Mesendoderm (in vitro differentiated cells): ENCODE data around the gene FRYL.
A peak's percentile ranks its signal among the peaks of the same experiment; 100 is the strongest.
"Not testable (repeated sequence)": the region's sequence is repeated elsewhere in the genome, so short reads cannot be mapped to it uniquely, and the experiment has no call there.

Source experiments
- DNase-seq: peaks from one replicate; pipeline ENCODE4 v3.0.0; 2013
- H2AK5ac ChIP-seq: 2 replicates; pipeline ENCODE4 v1.6.1; 2013; ENCODE audit warnings: low read length, inconsistent platforms
- H2BK120ac ChIP-seq: 2 replicates; pipeline ENCODE4 v1.6.1; 2013; ENCODE audit warnings: low read depth, mild to moderate bottlenecking, low read length, moderate library complexity, mixed read lengths
- H2BK15ac ChIP-seq: replicated peaks from 2 replicates; pipeline ENCODE4 v1.6.1; 2013; ENCODE audit warnings: low read depth, mild to moderate bottlenecking, moderate library complexity
- H2BK5ac ChIP-seq: 2 replicates; pipeline ENCODE4 v1.6.1; 2013; ENCODE audit warnings: low read length, inconsistent platforms
- H3K18ac ChIP-seq: 2 replicates; pipeline ENCODE4 v1.6.1; 2013; ENCODE audit warnings: mild to moderate bottlenecking, low read length, mixed read lengths
- H3K23ac ChIP-seq: one replicate; pipeline ENCODE4 v1.6.1; 2013; ENCODE audit warnings: low read length
- H3K27ac ChIP-seq: 2 replicates; pipeline ENCODE4 v1.5.1; 2013; ENCODE audit warnings: low read depth, mild to moderate bottlenecking, inconsistent platforms, low read length, moderate library complexity
- H3K27me3 ChIP-seq: 2 replicates; pipeline ENCODE4 v1.6.1; 2013; ENCODE audit warnings: low read length, control low read depth, mild to moderate bottlenecking, inconsistent platforms; ENCODE audit not compliant: insufficient read depth, poor library complexity
- H3K36me3 ChIP-seq: 2 replicates; pipeline ENCODE4 v1.6.1; 2013; ENCODE audit warnings: low read length, inconsistent platforms; ENCODE audit not compliant: control insufficient read depth, insufficient read depth
- H3K4ac ChIP-seq: one replicate; pipeline ENCODE4 v1.6.1; 2013; ENCODE audit warnings: low read depth, mild to moderate bottlenecking, low read length, moderate library complexity
- H3K4me1 ChIP-seq: 2 replicates; pipeline ENCODE4 v1.6.1; 2013; ENCODE audit warnings: low read depth, low read length, inconsistent platforms; ENCODE audit not compliant: control insufficient read depth
- H3K4me2 ChIP-seq: 2 replicates; pipeline ENCODE4 v1.6.1; 2013; ENCODE audit warnings: low read length
- H3K4me3 ChIP-seq: 2 replicates; pipeline ENCODE4 v1.5.1; 2013; ENCODE audit warnings: mild to moderate bottlenecking, low read length
- H3K56ac ChIP-seq: one replicate; pipeline ENCODE4 v1.6.1; 2013; ENCODE audit warnings: low read length
- H3K79me1 ChIP-seq: 2 replicates; pipeline ENCODE4 v1.6.1; 2013; ENCODE audit warnings: low read length, inconsistent platforms
- H3K79me2 ChIP-seq: 2 replicates; pipeline ENCODE4 v1.6.1; 2013; ENCODE audit warnings: mild to moderate bottlenecking, low read length; ENCODE audit not compliant: control insufficient read depth, insufficient read depth
- H3K9ac ChIP-seq: 2 replicates; pipeline ENCODE4 v1.6.1; 2013; ENCODE audit warnings: low read length, inconsistent platforms
- H4K5ac ChIP-seq: one replicate; pipeline ENCODE4 v1.6.1; 2013; ENCODE audit warnings: low read length
- H4K8ac ChIP-seq: one replicate; pipeline ENCODE4 v1.6.1; 2013; ENCODE audit warnings: low read depth, mild to moderate bottlenecking, control low read depth, low read length, moderate library complexity
- WGBS: extraction: QIAGEN DNeasy Blood & Tissue Kit; methylation state at CpG from one replicate; pipeline ENCODE4 v1.1.7; 2013; ENCODE audit warnings: low lambda C conversion rate, missing lambda C conversion rate; ENCODE audit not compliant: insufficient coverage; ENCODE audit errors: extremely low coverage; 5-methylcytosine and 5-hydroxymethylcytosine counted together

Gene FRYL

GRCh38 chr4:48467442-48467841 lies 312.6 kb downstream of the FRYL start:
- no peak overlapping the region for H3K27ac ChIP-seq
- no peak overlapping the region for H4K8ac ChIP-seq
- H3K4me1 ChIP-seq, result no peaks in the 10 kb centered on the region
- no peak overlapping the region for H3K4me2 ChIP-seq
- no peak overlapping the region for H4K5ac ChIP-seq
- H2BK15ac ChIP-seq, result no peak overlapping the region
- no peak overlapping the region for H2AK5ac ChIP-seq
- WGBS, result no CpG with 5 or more reads among the region's 2 CpGs
- H3K9ac ChIP-seq, result no peak overlapping the region
- no peak overlapping the region for H3K4ac ChIP-seq
- H3K56ac ChIP-seq, result no peak overlapping the region
- no peak for DNase-seq
- H3K27me3 ChIP-seq, result no peaks in the 10 kb centered on the region
- H3K4me3 ChIP-seq, result no peak overlapping the region
- no peaks in the 10 kb centered on the region for H3K79me1 ChIP-seq
- no peak overlapping the region for H3K18ac ChIP-seq
- H3K23ac ChIP-seq, result no peak overlapping the region
- no peaks in the 10 kb centered on the region for H3K79me2 ChIP-seq
- H2BK120ac ChIP-seq, result no peak overlapping the region
- H3K36me3 ChIP-seq, result no peaks in the 10 kb centered on the region
- H2BK5ac ChIP-seq, result no peak overlapping the region

GRCh38 chr4:48462363-48462762 lies 317.7 kb downstream of the FRYL start:
- no peak for DNase-seq
- Histone ChIP-seq H4K5ac (no peak overlapping the region), H2BK15ac (no peak overlapping the region), H2AK5ac (no peak overlapping the region), H4K8ac (no peak overlapping the region), H2BK5ac (no peak overlapping the region), H2BK120ac (no peak overlapping the region), H3K9ac (no peak overlapping the region), H3K27ac (no peak overlapping the region), H3K4me3 (no peak overlapping the region), H3K18ac (no peak overlapping the region), H3K79me2 (no peaks in the 10 kb centered on the region), H3K23ac (no peak overlapping the region), H3K36me3 (no peaks in the 10 kb centered on the region), H3K4me1 (no peaks in the 10 kb centered on the region), H3K4ac (no peak overlapping the region), H3K27me3 (peaks cover 1% of the 10 kb centered on the region), H3K79me1 (no peaks in the 10 kb centered on the region), H3K56ac (no peak overlapping the region), H3K4me2 (no peak overlapping the region)
- no CpG with 5 or more reads among the region's 5 CpGs for WGBS

- Histone ChIP-seq H4K5ac (no peak overlapping the region), H3K4me3 (no peak overlapping the region), H2BK120ac (no peak overlapping the region), H3K23ac (no peak overlapping the region), H2BK5ac (no peak overlapping the region), H3K4ac (no peak overlapping the region), H3K4me2 (no peak overlapping the region), H3K4me1 (no peaks in the 10 kb centered on the region), H3K36me3 (no peaks in the 10 kb centered on the region), H3K27me3 (peaks cover 1% of the 10 kb centered on the region), H3K27ac (no peak overlapping the region), H3K79me1 (no peaks in the 10 kb centered on the region), H3K9ac (no peak overlapping the region), H2AK5ac (no peak overlapping the region), H3K56ac (no peak overlapping the region), H3K18ac (no peak overlapping the region), H4K8ac (no peak overlapping the region), H3K79me2 (no peaks in the 10 kb centered on the region), H2BK15ac (no peak overlapping the region)
- DNase-seq, result peak; percentile 70
Observed at GRCh38 chr4:48461000-48461399, 319.1 kb downstream of the FRYL start.

- no peak overlapping the region for H3K9ac ChIP-seq
- H2BK120ac ChIP-seq, result no peak overlapping the region
- no CpG with 5 or more reads among the region's 2 CpGs for WGBS
- no peak overlapping the region for H3K56ac ChIP-seq
- H2BK5ac ChIP-seq, result no peak overlapping the region
- H3K79me2 ChIP-seq, result no peaks in the 10 kb centered on the region
- H2AK5ac ChIP-seq, result no peak overlapping the region
- H4K5ac ChIP-seq, result no peak overlapping the region
- H3K79me1 ChIP-seq, result no peaks in the 10 kb centered on the region
- H3K23ac ChIP-seq, result no peak overlapping the region
- H3K4me1 ChIP-seq, result no peaks in the 10 kb centered on the region
- no peaks in the 10 kb centered on the region for H3K36me3 ChIP-seq
- no peak overlapping the region for H4K8ac ChIP-seq
- no peak for DNase-seq
- no peak overlapping the region for H3K4me2 ChIP-seq
- no peaks in the 10 kb centered on the region for H3K27me3 ChIP-seq
- no peak overlapping the region for H2BK15ac ChIP-seq
- no peak overlapping the region for H3K18ac ChIP-seq
- no peak overlapping the region for H3K4ac ChIP-seq
- no peak overlapping the region for H3K27ac ChIP-seq
- no peak overlapping the region for H3K4me3 ChIP-seq
Observed at GRCh38 chr4:48454591-48454990, 325.5 kb downstream of the FRYL start.

GRCh38 chr4:48451656-48452055 lies 328.4 kb downstream of the FRYL start:
- H3K4ac ChIP-seq, H3K27me3 ChIP-seq, H2AK5ac ChIP-seq, DNase-seq, H3K4me3 ChIP-seq, H4K5ac ChIP-seq, H3K27ac ChIP-seq, H3K4me1 ChIP-seq, H2BK15ac ChIP-seq, H3K56ac ChIP-seq, H2BK5ac ChIP-seq, H3K79me1 ChIP-seq, H3K18ac ChIP-seq, H3K4me2 ChIP-seq, H3K9ac ChIP-seq, H4K8ac ChIP-seq, H3K79me2 ChIP-seq, H3K23ac ChIP-seq, H2BK120ac ChIP-seq, H3K36me3 ChIP-seq: not testable (repeated sequence)
- no CpG with 5 or more reads among the region's 3 CpGs for WGBS

GRCh38 chr4:48450740-48451139 lies 329.3 kb downstream of the FRYL start:
- Histone ChIP-seq H3K4me1 (no peaks in the 10 kb centered on the region), H2AK5ac (no peak overlapping the region), H4K5ac (no peak overlapping the region), H3K23ac (no peak overlapping the region), H3K4me2 (no peak overlapping the region), H4K8ac (no peak overlapping the region), H3K36me3 (no peaks in the 10 kb centered on the region), H3K9ac (no peak overlapping the region), H3K18ac (no peak overlapping the region), H2BK15ac (no peak overlapping the region), H2BK5ac (no peak overlapping the region), H2BK120ac (no peak overlapping the region), H3K27ac (no peak overlapping the region), H3K4me3 (no peak overlapping the region), H3K79me2 (no peaks in the 10 kb centered on the region), H3K56ac (no peak overlapping the region), H3K79me1 (no peaks in the 10 kb centered on the region), H3K4ac (no peak overlapping the region), H3K27me3 (no peaks in the 10 kb centered on the region)
- DNase-seq, result no peak
- no CpG with 5 or more reads among the region's 3 CpGs for WGBS
